Measurements from ENCODE around the gene PPFIBP2.

The PPFIBP2 gene

GRCh38 chr11:7484131-7484530, 29.7 kb upstream of the PPFIBP2 start:
- TF ChIP-seq CTCF (IDR thresholded peaks at IDR 0.05; ENCODE audit: insufficient read depth, low read depth, low read length, missing control alignments) = no peak
- DNase-seq (ENCODE audit: low read depth) = no peak
- H3K4me3 ChIP-seq (ENCODE audit: low read length) = no peak overlapping the region

GRCh38 chr11:7484645-7485044, 29.2 kb upstream of the PPFIBP2 start:
- H3K4me3 ChIP-seq (ENCODE audit: low read length) = no peak overlapping the region
- TF ChIP-seq CTCF (IDR thresholded peaks at IDR 0.05; ENCODE audit: insufficient read depth, low read depth, low read length, missing control alignments) = no peak
- no peak for DNase-seq (ENCODE audit: low read depth)

GRCh38 chr11:7485186-7486097, 28.4 kb upstream of the PPFIBP2 start, which contains the start of gene OLFML1:
TSS of gene OLFML1 (plus strand) at chr11:7485506. CDS start at chr11:7485876, 370 bp downstream.
- no peak within 1 kb of the TSS for H3K4me3 ChIP-seq (ENCODE audit: low read length)

GRCh38 chr11:7486098-7486780, 27.6 kb upstream of the PPFIBP2 start:
- H3K4me3 ChIP-seq (ENCODE audit: low read length) = no peak overlapping the region
- no peak for DNase-seq (ENCODE audit: low read depth)
- no peak for TF ChIP-seq CTCF (IDR thresholded peaks at IDR 0.05; ENCODE audit: insufficient read depth, low read depth, low read length, missing control alignments)

More at GRCh38 chr11:7485186-7486097, 28.4 kb upstream of the PPFIBP2 start, which contains the start of gene OLFML1:
- TF ChIP-seq CTCF (IDR thresholded peaks at IDR 0.05; ENCODE audit: insufficient read depth, low read depth, low read length, missing control alignments) = no peak
- DNase-seq (ENCODE audit: low read depth) = no peak

- no peak for TF ChIP-seq CTCF (IDR thresholded peaks at IDR 0.05; ENCODE audit: insufficient read depth, low read depth, low read length, missing control alignments)
- H3K4me3 ChIP-seq (ENCODE audit: low read length) = no peak overlapping the region
- DNase-seq (ENCODE audit: low read depth) = no peak
Measured at GRCh38 chr11:7486781-7487140, 27.0 kb upstream of the PPFIBP2 start.

GRCh38 chr11:7487360-7487759, 26.4 kb upstream of the PPFIBP2 start:
- no peak for TF ChIP-seq CTCF (IDR thresholded peaks at IDR 0.05; ENCODE audit: insufficient read depth, low read depth, low read length, missing control alignments)
- H3K4me3 ChIP-seq (ENCODE audit: low read length) = no peak overlapping the region
- DNase-seq (ENCODE audit: low read depth) = no peak
